ENCODE data around the gene PYCR2.

DNA sequence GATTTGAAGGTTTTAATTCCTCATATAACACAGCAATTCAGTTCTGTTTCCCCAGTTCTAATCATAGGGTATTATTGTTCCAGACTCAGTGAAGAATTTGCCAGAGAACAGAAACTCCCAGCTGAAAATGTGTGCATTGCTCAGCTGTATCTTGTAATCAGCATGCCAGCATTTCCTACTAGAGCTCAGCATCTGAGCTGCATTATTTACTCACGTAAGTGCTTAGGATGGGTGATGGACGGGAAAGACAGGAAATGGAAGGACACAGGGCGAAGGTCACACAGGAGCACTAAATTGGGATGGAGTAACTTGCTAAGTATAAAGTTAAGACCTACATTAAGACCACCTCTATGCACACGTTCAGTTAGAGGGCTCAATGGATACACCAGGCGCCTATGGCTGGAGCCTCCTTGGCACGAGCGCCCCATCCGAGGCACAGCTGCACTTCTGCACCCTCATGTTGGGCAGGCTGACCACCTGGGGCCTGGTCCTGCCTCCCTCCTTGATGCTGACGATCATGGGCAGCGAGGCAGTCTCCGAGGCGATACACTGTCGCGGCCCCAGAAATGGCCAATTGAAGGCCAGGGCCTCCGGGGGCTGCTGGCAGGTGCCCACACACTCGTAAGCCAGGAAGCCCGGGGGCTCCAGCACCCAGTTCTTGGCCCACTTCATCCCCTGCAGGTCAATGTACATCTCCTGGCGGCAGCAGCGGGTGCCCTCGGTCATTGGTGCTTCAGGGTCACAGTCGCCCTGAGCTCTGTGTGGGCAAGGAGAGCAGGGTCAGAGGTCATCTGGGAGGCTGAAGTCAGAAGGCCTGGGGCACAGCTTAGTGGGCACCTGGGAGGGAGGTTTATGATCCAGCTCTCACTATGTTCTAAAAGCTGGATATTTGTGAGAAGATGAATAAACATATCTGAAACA, 13.3 kb upstream of the PYCR2 start:
- TF ChIP-seq, protein P1, sequence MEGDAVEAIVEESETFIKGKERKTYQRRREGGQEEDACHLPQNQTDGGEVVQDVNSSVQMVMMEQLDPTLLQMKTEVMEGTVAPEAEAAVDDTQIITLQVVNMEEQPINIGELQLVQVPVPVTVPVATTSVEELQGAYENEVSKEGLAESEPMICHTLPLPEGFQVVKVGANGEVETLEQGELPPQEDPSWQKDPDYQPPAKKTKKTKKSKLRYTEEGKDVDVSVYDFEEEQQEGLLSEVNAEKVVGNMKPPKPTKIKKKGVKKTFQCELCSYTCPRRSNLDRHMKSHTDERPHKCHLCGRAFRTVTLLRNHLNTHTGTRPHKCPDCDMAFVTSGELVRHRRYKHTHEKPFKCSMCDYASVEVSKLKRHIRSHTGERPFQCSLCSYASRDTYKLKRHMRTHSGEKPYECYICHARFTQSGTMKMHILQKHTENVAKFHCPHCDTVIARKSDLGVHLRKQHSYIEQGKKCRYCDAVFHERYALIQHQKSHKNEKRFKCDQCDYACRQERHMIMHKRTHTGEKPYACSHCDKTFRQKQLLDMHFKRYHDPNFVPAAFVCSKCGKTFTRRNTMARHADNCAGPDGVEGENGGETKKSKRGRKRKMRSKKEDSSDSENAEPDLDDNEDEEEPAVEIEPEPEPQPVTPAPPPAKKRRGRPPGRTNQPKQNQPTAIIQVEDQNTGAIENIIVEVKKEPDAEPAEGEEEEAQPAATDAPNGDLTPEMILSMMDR (conservative IDR thresholded peaks at IDR 0.05; ENCODE audit: low read length), result no peak
- TF ChIP-seq EZH2phosphoT487 (IDR thresholded peaks at IDR 0.05; ENCODE audit: borderline replicate concordance, low read depth, low read length), result no peak
